Neural progenitor cell (in vitro differentiated cells): Measurements from ENCODE around the gene DRC3. TPM values are rescaled to one million over a fixed set of nuclear protein-coding genes. Genes with fewer than 3 reads are reported as not detected.

Experiments
- DNase-seq: peaks from one replicate; pipeline ENCODE4 v3.0.0-alpha.2; 2016; ENCODE audit warnings: low spot score
- H2AFZ ChIP-seq: fragments of 200-600 bp; sonication (generic); replicated peaks from 2 replicates; pipeline ENCODE4 v1.6.1; 2016; ENCODE audit warnings: antibody characterized with exemption
- H3F3A ChIP-seq: fragments of 200-600 bp; sonication (generic); 2 replicates; pipeline ENCODE4 v1.6.1; 2016; ENCODE audit warnings: antibody characterized with exemption, low read depth
- H3K27ac ChIP-seq: fragments of 200-600 bp; sonication (generic); 2 replicates; pipeline ENCODE4 v1.5.1; 2016; ENCODE audit warnings: mild to moderate bottlenecking
- H3K27me3 ChIP-seq: fragments of 200-600 bp; sonication (generic); 2 replicates; pipeline ENCODE4 v1.6.1; 2016; ENCODE audit warnings: mild to moderate bottlenecking, moderate library complexity
- H3K36me3 ChIP-seq: fragments of 200-600 bp; sonication (generic); 2 replicates; pipeline ENCODE4 v1.5.1; 2016
- H3K4me1 ChIP-seq: fragments of 200-600 bp; sonication (generic); 2 replicates; pipeline ENCODE4 v1.6.1; 2016; ENCODE audit warnings: mixed run types
- H3K4me2 ChIP-seq: fragments of 200-600 bp; sonication (generic); 2 replicates; pipeline ENCODE4 v1.6.1; 2016
- H3K4me3 ChIP-seq: fragments of 200-600 bp; sonication (generic); 2 replicates; pipeline ENCODE4 v1.5.1; 2016
- H3K79me2 ChIP-seq: fragments of 200-600 bp; sonication (generic); 2 replicates; pipeline ENCODE4 v1.6.1; 2016; ENCODE audit warnings: low read depth
- H3K9ac ChIP-seq: fragments of 200-600 bp; sonication (generic); 2 replicates; pipeline ENCODE4 v1.6.1; 2016
- H3K9me3 ChIP-seq: fragments of 200-600 bp; sonication (generic); 2 replicates; pipeline ENCODE4 v1.5.1; 2016; ENCODE audit warnings: low read depth
- H4K20me1 ChIP-seq: fragments of 200-600 bp; sonication (generic); 2 replicates; pipeline ENCODE4 v1.6.1; 2016; ENCODE audit warnings: low read depth
- H3K27ac Mint-ChIP-seq: 3 replicates; pipeline ENCODE4 v1.8.0; 2021; ENCODE audit warnings: mixed read lengths
- H3K27me3 Mint-ChIP-seq: 2 replicates; pipeline ENCODE4 v1.8.0; 2022; ENCODE audit warnings: low read depth, mild to moderate bottlenecking, inconsistent platforms, moderate library complexity, mixed read lengths; ENCODE audit not compliant: insufficient read depth
- H3K36me3 Mint-ChIP-seq: 3 replicates; pipeline ENCODE4 v1.8.0; 2021; ENCODE audit warnings: mixed read lengths
- H3K4me1 Mint-ChIP-seq: 3 replicates; pipeline ENCODE4 v1.8.0; 2021; ENCODE audit warnings: mixed read lengths
- H3K4me3 Mint-ChIP-seq: 3 replicates; pipeline ENCODE4 v1.8.0; 2021; ENCODE audit warnings: mild to moderate bottlenecking, moderate library complexity, mixed read lengths
- H3K9me3 Mint-ChIP-seq: 3 replicates; pipeline ENCODE4 v1.8.0; 2020; ENCODE audit warnings: mixed read lengths
- CTCF ChIP-seq: fragments of 200-600 bp; sonication (generic); IDR thresholded peaks from 2 replicates; pipeline ENCODE4 v1.5.1; 2017; ENCODE audit warnings: antibody characterized with exemption, mild to moderate bottlenecking
- EZH2 ChIP-seq: fragments of 200-600 bp; sonication (generic); IDR thresholded peaks from 2 replicates; pipeline ENCODE4 v1.6.1; 2017; ENCODE audit warnings: antibody characterized with exemption, mild to moderate bottlenecking, moderate library complexity
- EZH2phosphoT487 ChIP-seq: fragments of 200-600 bp; sonication (generic); IDR thresholded peaks from 2 replicates; pipeline ENCODE4 v1.6.1; 2017; ENCODE audit warnings: antibody characterized with exemption
- total RNA-seq: library from RNA; depleted of rRNA; stranded (reverse); fragments of >200 nt; gene quantifications from 2 replicates; pipeline ENCODE4 v1.2.3, GENCODE V29; 2015; ENCODE audit warnings: low replicate concordance

The DRC3 gene
- total RNA-seq, 1 donor from 2014 or later, result 0.07 TPM

DNA sequence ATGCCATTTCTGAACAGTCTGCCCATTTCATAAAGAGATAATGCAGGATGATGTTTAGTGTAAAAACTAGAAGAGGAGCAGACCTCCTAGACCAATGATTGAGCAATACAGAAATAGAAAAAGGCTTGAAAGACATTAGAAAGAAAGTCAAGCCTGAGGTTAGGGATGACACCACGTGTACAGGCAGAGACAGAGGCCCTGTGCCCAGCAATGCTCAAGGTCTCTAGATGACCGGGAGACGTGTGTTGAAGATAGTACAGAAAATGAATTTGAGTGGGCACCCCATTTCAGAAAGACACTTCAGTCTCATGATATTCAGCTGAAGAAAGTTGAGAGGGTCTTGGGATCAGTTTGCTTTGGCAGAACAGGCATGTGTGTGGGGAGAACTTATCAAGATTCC, 71.9 kb downstream of the DRC3 start:
- no peak overlapping the region for H3K4me3 ChIP-seq
- no peak overlapping the region for H3K4me2 ChIP-seq
- no peaks in the 10 kb centered on the region for H3K9me3 ChIP-seq
- H3K27ac ChIP-seq, result no peak overlapping the region
- no peak for TF ChIP-seq CTCF
- TF ChIP-seq EZH2, result no peak
- no peak for TF ChIP-seq EZH2phosphoT487
- H3K9me3 Mint-ChIP-seq, result no peaks in the 10 kb centered on the region
- H4K20me1 ChIP-seq, result peaks cover 33% of the 10 kb centered on the region
- H3K27ac Mint-ChIP-seq, result no peak overlapping the region
- no peaks in the 10 kb centered on the region for H3K27me3 ChIP-seq
- H3K9ac ChIP-seq, result no peak overlapping the region
- H3K4me1 Mint-ChIP-seq, result peaks cover 24% of the 10 kb centered on the region
- H3K79me2 ChIP-seq, result peaks cover 29% of the 10 kb centered on the region
- H2AFZ ChIP-seq, result no peak overlapping the region
- DNase-seq, result no peak
- no peaks in the 10 kb centered on the region for H3K27me3 Mint-ChIP-seq
- H3K36me3 Mint-ChIP-seq, result peaks cover 11% of the 10 kb centered on the region
- no peak overlapping the region for H3K4me3 Mint-ChIP-seq
- H3K4me1 ChIP-seq, result peaks cover 7% of the 10 kb centered on the region
- no peaks in the 10 kb centered on the region for H3K36me3 ChIP-seq
- peaks cover 6% of the 10 kb centered on the region for H3F3A ChIP-seq

GRCh38 chr17:18045691-18046350, 73.2 kb downstream of the DRC3 start:
- H3K36me3 Mint-ChIP-seq, result peaks cover 14% of the 10 kb centered on the region
- H3K4me1 Mint-ChIP-seq, result peaks cover 16% of the 10 kb centered on the region
- Histone ChIP-seq H3K4me1 (no peaks in the 10 kb centered on the region), H3K9me3 (no peaks in the 10 kb centered on the region), H3K36me3 (no peaks in the 10 kb centered on the region), H3K4me3 (no peak overlapping the region), H4K20me1 (peaks cover 22% of the 10 kb centered on the region), H2AFZ (no peak overlapping the region), H3K4me2 (no peak overlapping the region), H3K79me2 (peaks cover 19% of the 10 kb centered on the region), H3K27ac (no peak overlapping the region), H3K27me3 (no peaks in the 10 kb centered on the region), H3F3A (no peaks in the 10 kb centered on the region), H3K9ac (no peak overlapping the region)
- H3K27me3 Mint-ChIP-seq, result no peaks in the 10 kb centered on the region
- no peak overlapping the region for H3K27ac Mint-ChIP-seq
- no peak overlapping the region for H3K4me3 Mint-ChIP-seq
- TF ChIP-seq CTCF (no peak), EZH2phosphoT487 (no peak), EZH2 (no peak)
- H3K9me3 Mint-ChIP-seq, result no peaks in the 10 kb centered on the region
- DNase-seq, result no peak

- Histone ChIP-seq H3K4me3 (no peak overlapping the region), H3K9ac (no peak overlapping the region), H3K4me1 (no peaks in the 10 kb centered on the region), H3F3A (no peaks in the 10 kb centered on the region), H3K79me2 (no peaks in the 10 kb centered on the region), H4K20me1 (no peaks in the 10 kb centered on the region), H2AFZ (no peak overlapping the region), H3K4me2 (no peak overlapping the region), H3K27ac (no peak overlapping the region), H3K36me3 (no peaks in the 10 kb centered on the region), H3K9me3 (no peaks in the 10 kb centered on the region), H3K27me3 (no peaks in the 10 kb centered on the region)
- no peak overlapping the region for H3K27ac Mint-ChIP-seq
- no peaks in the 10 kb centered on the region for H3K4me1 Mint-ChIP-seq
- DNase-seq, result no peak
- no peak overlapping the region for H3K4me3 Mint-ChIP-seq
- peaks cover 2% of the 10 kb centered on the region for H3K27me3 Mint-ChIP-seq
- TF ChIP-seq EZH2, result no peak
- no peak for TF ChIP-seq EZH2phosphoT487
- no peak for TF ChIP-seq CTCF
- H3K36me3 Mint-ChIP-seq, result peaks cover 30% of the 10 kb centered on the region
- no peaks in the 10 kb centered on the region for H3K9me3 Mint-ChIP-seq
Measured at GRCh38 chr17:18055597-18055996, 82.9 kb downstream of the DRC3 start.
